Measurements from ENCODE around the gene DNAJC16. TPM values are rescaled to one million over a fixed set of nuclear protein-coding genes. Genes with fewer than 3 reads are reported as not detected.
A peak's percentile ranks its signal among the peaks of the same experiment; 100 is the strongest.
"Not testable (repeated sequence)": the region's sequence is repeated elsewhere in the genome, so short reads cannot be mapped to it uniquely, and the experiment has no call there.

The DNAJC16 gene
- total RNA-seq, 1 donor from 2014 or later, result 17.1 TPM

DNA sequence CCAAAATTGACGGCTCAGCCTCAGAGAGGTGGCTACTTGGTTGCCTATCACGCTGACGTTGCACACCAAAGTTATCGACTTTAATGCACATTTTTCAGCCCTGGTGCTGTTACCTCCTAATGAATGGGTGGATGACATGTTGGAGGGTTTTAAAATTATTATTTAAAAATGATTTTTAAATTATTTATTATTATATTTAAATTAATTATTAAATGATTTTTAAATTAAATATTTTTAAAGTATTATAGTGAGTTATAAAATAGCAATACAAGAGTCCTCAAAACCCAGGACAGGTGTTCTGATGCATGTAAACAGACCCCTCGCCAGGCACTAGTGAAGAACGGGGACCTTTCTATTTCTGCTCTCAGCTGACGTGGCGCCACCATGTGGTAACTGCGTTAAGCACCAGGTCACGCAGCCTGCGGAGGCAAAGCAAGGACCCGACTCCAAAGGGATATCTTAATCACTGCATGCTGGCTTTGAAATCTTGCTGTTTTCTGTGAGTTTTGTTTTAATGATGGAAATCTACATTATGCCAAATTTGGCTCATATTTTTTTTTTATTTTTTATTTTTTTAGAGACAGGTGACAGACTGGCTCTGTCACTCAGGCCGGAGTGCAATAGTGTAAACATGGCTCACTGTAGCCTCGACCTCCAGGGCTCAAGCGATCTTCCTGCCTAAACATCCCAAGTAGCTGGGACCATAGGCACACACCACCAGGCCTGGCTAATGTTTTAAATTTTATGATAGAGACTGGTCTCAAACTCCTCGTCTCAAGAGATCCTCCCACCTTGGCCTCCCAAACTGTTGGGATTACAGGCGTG, 25.2 kb upstream of the DNAJC16 start:
- ATAC-seq (peak; percentile 68), DNase-seq (peak; percentile 76)
- intact Hi-C loops (cut with micrococcal nuclease), result no loop called here

DNA sequence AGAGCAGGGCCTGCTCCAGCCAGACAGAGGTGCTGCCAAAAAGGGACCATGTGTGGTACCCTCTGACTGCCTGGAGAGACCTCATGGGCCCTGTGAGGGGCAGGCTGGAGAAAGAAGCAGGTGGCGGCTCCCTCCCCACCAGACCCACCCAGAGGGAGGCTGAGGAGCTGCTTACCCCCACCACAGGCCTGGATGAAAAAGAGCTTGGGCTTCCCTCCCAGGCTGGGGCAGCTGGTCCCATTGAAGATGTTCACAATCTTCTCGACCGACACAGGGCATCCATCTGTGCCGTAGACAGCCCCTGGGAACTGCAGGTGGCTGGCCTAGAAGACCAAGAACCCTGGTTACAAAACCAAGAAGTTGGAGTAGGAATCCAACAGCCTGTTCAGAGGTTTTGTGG, 22.2 kb upstream of the DNAJC16 start:
- no peak for ATAC-seq
- intact Hi-C loops (cut with micrococcal nuclease), result no loop called here
- no peak for DNase-seq

DNA sequence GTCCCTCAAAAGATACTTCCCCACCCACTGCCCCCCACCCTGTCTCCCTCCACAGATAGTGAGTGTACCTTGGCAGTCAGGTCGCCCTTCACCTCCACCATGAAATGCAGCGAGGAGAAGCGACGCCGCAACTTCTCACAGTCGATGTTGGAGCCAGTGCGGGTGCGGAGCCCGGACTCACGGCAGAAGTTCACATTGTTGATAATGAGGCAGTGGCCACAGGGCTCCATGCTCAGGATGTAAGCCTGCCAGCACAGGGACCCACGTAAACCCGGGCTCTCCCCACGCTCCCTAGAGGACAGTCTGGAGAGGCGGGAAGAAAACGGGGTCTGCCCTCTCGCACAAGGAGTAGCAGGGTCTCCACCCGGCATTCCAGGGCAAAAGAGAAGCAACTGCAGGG, 19.8 kb upstream of the DNAJC16 start:
- intact Hi-C loops (cut with micrococcal nuclease), result no loop called here
- no peak for DNase-seq
- ATAC-seq, result peak; percentile 5

DNA sequence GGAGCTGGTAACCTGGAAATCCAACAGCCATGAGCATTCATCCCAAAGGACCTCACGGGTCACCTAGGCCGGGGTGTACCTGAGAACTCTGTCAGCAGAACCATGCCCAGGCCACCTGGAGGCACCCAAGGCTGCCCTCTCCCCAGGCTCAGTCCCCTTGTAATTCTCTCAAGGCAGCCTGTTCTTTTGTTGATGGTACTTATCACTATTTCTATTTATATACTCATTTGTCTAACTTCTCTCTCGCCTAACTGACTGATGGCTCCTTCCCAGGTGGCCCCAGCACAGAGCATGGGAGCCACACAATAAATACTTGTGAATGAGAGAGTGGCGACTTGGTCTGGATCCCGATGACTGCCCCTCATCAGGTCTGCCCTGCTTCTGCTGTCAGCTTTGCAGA, 19.4 kb upstream of the DNAJC16 start:
- ATAC-seq (peak; percentile 78), DNase-seq (no peak)
- intact Hi-C loops (cut with micrococcal nuclease), result no loop called here

DNA sequence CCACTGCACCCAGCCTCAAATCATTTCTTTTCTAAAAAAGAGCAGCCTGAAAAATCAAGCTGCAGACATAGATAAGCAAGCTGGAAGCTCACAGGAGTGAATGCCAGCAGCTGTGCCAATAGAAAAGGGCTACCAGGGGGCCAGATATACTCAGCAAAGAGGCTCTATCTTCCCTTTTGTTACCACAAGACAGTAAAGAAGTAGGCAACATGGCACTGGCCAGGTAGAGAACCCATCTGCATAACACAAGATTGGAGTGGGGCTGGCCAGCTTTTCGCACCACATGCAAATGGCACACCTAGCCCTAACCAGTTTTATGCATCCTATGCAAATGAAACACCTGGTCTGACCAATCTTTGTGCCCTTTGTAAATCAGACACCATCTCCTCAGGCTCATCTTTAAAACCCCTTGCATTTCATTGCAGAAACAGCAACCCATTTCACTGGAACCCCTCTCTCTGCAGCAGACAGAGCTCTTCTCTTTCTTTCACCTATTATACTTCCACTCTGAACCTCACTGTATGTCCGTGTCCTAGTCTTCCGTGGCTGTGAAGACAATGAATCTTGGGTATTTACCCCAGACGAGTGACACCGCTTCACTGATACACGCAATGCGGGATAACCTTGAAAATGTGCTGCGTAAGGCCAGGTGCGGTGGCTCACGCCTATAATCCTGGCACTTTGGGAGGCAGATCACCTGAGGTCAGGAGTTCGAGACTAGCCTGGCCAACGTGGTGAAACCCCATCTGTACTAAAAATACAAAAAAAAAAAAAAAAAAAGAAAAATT, 17.8 kb upstream of the DNAJC16 start:
- ATAC-seq, result no peak
- intact Hi-C loops (cut with micrococcal nuclease), result no loop called here
- no peak for DNase-seq

DNA sequence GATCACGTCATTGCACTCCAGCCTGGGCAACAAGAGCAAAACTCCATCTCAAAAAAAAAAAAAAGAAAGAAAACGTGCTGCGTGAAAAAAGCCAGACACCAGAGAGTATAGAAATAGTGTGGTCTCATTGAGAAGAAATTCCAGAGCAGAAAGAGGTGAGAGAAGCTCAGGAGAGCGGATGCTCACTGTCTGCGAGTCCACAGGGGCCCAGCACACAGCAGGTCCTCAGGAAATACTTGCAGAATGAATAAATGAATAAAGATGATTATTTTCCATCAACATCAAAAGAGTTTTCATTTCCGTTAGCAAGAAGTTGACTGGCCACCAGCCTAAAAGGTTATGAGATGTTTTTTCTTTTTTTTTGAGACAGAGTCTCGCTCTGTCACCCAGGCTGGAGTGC, 17.1 kb upstream of the DNAJC16 start:
- intact Hi-C loops (cut with micrococcal nuclease), result no loop called here
- ATAC-seq, result no peak
- no peak for DNase-seq

DNA sequence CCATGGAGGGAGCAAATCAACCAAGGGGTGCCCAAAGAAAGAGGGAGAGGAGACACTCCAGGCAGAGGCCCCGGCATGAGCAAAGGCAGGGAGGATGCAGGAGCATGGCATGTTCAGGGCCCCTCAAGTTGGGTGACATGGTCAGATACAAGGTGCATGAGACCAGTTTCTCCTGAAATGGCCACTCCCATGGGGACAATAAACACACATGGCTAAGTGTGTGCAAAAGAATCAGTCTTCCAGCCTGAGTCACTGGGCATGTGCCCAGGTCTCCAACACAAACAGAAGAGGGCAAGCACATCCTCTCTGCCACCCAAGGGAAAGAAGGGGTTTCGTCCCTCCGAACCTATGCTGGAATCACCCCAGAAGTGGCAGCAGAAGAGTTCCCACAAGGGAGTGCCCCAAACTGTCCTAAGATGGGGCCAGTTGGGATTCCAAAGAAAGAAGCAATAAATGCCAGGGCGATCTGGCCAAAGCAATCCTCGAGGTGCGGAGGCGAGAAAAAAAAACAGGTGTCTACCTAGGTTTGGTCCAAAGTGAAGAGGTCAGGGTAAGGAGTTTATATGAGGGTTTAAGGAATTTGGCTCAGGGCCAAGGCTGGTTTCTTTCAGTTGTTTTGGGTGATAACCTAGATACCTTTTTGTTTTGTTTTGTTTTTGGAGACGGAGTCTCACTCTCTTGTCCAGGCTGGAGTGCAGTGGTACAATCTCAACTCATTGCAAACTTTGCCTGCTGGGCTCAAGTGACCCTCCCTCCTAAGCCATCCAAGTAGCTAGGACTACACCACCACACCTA, 15.8 kb upstream of the DNAJC16 start:
- DNase-seq (no peak), ATAC-seq (no peak)
- intact Hi-C loops (cut with micrococcal nuclease), result no loop called here

DNA sequence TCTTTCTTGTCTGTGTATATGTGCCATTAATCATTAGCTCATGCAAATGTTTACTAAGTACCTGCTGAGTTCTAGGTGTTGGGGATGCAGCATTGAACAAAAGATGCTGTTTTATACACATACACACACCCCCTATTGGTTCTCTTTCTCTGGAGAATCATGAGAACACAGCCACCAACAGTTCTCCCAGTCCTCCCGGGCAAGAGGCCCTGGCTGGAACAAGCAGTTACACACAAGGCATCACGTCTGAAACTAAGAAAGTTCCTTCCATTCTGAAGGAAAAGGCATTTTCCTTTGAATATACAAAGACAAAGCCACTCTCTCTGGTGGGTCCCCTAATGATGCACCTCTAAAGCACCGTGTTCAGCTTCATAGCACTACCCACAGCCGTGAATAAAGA, 13.5 kb upstream of the DNAJC16 start:
- no peak for ATAC-seq
- DNase-seq, result no peak
- intact Hi-C loops (cut with micrococcal nuclease), result no loop called here

DNA sequence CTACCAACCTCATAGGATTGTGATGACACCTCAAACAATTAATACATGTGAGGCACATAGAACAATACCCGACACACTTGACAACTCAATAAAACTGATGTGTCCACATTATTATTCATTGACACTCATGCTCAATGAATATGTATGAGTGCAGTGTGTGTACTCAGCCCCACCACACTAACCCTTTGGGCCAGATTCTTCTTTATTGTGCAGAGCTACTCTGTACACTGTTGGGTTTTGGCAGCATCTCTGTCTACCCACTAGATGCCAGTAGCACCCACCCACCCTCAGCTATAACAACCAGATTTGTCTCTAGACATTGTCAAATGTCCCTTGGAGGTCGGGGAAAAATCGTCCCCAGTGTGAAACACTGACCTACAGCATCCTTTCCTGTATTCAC, 12.7 kb upstream of the DNAJC16 start:
- intact Hi-C loops (cut with micrococcal nuclease), result no loop called here

DNA sequence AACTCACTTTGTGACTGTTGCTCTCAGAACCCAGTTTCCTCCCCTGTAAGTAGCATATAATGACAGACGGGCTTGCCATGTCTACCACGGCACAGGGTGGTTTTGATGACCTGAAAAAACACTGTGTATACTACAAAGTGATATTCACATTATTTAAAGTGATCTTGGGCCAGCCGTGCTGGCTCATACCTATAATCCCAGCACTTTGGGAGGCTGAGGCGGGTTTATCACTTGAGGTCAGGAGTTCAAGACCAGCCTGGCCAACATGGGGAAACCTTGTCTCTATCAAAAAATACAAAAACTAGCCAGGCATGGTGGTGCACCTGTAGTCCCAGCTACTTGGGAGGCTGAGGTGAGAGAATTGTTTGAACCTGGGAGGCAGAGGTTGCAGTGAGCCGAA, 12.1 kb upstream of the DNAJC16 start:
- DNase-seq; ATAC-seq; intact Hi-C loops (cut with micrococcal nuclease): not testable (repeated sequence)

More for the DNA sequence above, 12.7 kb upstream of the DNAJC16 start:
- DNase-seq (no peak), ATAC-seq (no peak)

DNA sequence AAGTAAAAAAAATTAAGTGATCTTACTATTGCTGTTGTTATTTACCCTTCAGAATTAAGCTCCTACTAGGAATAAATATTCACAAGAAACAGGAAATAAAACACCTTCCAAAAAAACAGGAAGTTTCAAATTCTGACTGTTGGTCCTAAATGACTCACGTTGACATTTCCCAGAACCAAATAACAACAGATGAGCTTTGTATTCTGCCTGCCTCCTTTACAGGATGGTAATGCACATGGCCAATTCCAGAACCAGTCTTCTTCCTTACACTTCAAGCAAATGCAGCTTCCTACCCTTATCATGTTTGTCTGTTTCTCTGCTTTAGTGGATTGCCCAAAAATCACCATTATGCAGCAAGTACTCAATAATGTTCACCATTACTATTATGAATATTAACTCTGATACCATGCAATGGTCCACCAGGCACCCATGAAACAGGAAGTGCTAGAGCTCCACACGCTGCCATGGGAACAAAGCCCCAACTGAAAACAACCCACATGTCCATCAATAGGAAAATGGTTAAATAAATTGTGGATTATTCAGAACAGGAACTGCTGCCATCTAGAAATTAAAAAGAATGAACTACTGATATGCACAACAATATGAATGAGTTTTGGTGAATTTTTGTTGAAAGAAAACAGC, 11.5 kb upstream of the DNAJC16 start:
- intact Hi-C loops (cut with micrococcal nuclease), result no loop called here
- ATAC-seq (no peak), DNase-seq (no peak)

DNA sequence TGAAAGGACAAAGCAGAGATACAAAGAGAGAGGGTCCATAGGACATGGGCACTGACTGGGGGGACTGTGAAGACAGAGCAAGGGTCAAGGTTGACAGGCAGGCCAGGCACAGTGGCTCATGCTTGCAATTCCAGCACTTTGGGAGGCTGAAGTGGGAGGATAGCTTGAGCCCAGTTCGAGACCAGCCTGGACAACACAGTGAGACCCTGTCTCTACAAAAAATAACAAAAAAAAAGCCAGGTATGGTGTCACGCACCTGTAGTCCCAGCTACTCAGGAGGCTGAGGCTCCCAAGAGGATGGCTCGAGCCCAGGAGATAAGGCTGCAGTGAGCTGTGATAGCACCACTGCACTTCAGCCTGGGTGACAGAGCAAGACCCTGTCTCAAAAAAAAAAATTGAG, 7.0 kb upstream of the DNAJC16 start:
- DNase-seq (no peak), ATAC-seq (no peak)
- intact Hi-C loops (cut with micrococcal nuclease), result no loop called here

DNA sequence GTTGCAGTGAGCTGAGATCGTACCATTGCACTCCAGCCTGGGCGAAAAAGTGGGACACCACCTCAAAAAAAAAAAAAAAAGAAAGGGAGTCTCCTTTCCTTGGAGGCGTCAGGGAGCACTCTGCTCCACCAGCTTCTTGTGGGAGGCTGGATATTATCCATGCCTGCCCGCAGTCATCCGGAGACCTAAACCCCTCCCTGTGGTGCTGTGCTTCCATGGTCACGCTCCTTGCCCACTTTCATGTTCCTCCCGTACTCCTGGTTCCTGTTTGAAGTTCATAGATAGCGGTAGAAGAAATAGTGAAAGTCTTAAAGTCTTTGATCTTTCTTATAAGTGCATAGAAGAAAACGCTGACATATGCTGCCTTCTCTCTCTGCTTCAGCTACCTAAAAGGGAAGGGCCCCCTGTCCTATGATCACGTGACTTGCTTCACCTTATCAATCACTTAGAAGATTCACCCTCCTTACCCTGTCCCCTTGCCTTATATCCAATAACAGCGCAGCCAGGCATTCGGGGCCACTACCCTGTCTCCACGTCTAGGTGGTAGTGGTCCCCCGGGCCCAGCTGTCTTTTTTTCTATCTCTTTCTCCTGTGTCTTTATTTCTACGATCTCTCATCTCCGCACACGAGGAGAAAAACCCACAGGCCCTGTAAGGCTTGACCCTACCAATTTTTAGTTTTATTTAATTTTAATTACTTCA, 5.3 kb upstream of the DNAJC16 start:
- intact Hi-C loops (cut with micrococcal nuclease); ATAC-seq; DNase-seq: not testable (repeated sequence)

DNA sequence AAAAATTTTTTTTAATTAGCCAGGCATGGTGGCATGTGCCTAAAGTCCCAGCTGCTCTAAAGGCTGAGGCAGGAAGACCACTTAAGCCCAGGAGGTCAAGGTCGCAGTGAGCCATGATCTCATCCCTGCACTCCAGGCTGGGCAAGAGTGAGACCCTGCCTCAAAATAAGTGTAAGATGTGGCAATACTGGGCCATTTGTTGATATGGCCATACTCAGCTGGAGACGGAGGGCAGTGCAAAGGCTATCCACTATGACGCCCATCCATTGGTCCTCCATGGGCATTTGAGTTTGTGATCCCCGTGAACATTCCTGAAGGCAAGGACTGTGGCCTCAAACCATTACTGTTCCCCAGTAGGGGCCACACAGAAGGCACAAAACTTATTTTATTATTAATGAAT, 4.1 kb upstream of the DNAJC16 start:
- intact Hi-C loops (cut with micrococcal nuclease), result no loop called here
- ATAC-seq (no peak), DNase-seq (no peak)

DNA sequence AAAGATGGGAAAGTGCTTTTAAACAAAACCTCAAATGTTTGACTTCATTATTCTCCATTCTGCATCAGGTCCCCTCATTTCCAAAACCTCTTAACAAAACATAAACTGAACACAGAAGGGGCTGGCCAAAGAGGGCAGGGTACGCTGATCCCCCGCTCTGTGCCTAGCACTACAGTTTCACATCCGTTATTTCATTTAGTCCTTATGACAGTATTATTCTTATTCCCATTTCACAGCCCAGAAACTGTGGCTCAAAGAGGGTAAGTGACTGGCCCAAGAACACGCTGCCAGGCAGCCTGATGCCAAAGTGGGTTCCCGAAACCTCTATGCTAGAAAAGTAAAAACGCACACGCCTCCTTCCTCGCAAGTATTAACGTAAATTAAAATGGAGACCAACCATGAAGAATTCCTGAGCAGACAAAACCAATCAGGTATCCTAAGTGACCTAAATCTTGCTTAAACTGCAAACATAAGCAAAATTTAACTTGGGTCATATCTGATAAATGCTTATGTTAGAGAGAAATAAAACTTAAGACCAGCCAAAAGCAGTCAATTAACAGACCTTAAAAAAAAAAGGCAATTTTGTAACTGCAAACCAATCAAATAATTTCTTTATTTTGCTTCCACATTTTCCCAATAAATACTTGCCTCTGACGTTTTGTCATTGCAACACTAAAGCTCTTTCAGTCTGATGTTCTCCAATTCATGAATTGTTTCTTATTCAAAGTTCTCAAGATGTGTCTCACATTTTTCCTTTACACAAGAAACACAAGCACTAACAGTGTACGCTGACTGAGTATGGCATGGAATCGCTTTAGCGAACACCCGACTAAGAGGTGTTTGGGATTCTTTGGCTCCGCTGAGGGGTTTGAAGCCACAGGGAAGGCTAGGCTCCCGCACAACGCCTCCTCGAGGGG, 3.3 kb upstream of the DNAJC16 start:
- no peak for DNase-seq
- ATAC-seq, result no peak
- intact Hi-C loops (cut with micrococcal nuclease), result no loop called here

DNA sequence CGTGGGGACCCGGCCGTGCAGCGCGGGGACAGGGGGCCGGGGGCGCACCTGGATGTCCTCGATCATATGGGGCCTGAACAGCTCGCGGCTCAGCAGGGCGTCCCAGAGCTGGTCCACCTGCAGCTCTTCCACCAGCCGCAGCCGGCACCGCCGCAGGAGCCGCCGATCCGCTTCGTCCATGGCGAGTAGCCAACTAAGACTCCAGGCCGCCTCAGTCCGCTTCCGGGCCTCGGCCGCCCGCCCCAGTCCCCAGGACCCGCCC, 2.7 kb upstream of the DNAJC16 start, which contains the start of gene CASP9:
Gene CASP9 (minus strand): TSS at position 195 of the 262 bp plus-strand sequence. CDS start 15 bp downstream, at position 180.
- intact Hi-C loops (cut with micrococcal nuclease), result no loop called here
- no peak for DNase-seq
- ATAC-seq, result no peak

DNA sequence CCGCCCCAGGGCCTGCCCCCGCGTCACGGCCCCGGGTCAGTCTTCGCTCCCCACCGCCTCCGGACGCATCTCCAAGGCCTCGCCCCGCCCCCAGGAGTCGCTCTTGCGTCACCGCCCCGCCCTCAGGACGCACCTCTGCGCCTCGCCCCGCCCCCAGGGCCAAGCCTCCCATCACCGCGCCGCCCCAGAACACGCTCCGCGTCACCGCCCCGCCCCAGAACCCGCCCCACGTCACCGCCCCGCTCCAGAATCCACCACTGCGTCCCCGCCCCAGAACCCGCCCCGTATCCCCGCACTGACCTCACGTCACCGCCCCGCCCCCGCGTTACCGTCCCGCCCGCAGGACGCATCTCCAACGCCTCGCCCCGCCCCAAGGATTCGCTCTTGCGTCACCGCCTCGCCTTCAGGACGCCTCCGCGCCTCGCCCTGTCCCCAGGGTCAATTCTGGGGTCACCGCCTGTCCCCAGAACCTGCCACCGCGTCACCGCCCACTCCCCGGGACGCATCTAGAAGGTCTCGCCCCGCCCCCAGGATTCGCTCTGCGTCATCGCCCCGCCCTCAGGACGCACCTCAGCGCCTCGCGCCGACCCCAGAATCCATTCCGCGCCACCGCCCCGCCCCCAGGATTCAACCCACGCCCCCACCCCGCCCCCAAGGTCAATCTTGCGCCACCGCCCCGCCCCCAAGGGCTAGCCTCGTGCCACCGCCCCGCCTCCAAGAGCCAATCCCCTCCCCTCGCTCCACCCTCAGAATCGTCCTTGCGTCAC, 2.2 kb upstream of the DNAJC16 start:
- intact Hi-C loops (cut with micrococcal nuclease), result no loop called here
- ATAC-seq, result peak; percentile 75
- DNase-seq, result peak; percentile 100
